Fibroblast of villous mesenchyme (primary cell): ENCODE measurements around the gene GALNT7. TPM values are rescaled to one million over a fixed set of nuclear protein-coding genes. Genes with fewer than 3 reads are reported as not detected.

Experiments used
- DNase-seq: peaks from one replicate; pipeline ENCODE4 v3.0.0-alpha.2; 2010; ENCODE audit warnings: low read depth
- H3K4me3 ChIP-seq: 2 replicates; pipeline ENCODE4 v1.5.1; 2011; ENCODE audit warnings: low read depth, mild to moderate bottlenecking, low read length
- CTCF ChIP-seq: IDR thresholded peaks from 2 replicates; pipeline ENCODE4 v1.5.1; 2012; ENCODE audit warnings: low read depth, mild to moderate bottlenecking, low read length; ENCODE audit not compliant: insufficient read depth
- total RNA-seq: library from RNA; depleted of rRNA; stranded (reverse); fragments of >200 nt; gene quantifications from 2 replicates; pipeline ENCODE4 v1.2.3, GENCODE V29; 2012

GALNT7 gene
- total RNA-seq, 1 donor: 23.3 TPM

GRCh38 chr4:173161311-173161710 is 7.3 kb upstream of the GALNT7 start:
- DNase-seq: no peak
- H3K4me3 ChIP-seq: no peak overlapping the region
- TF ChIP-seq CTCF: no peak

GRCh38 chr4:173165706-173166105 is 2.9 kb upstream of the GALNT7 start:
- H3K4me3 ChIP-seq: no peak overlapping the region
- no peak for TF ChIP-seq CTCF
- DNase-seq: no peak

DNA sequence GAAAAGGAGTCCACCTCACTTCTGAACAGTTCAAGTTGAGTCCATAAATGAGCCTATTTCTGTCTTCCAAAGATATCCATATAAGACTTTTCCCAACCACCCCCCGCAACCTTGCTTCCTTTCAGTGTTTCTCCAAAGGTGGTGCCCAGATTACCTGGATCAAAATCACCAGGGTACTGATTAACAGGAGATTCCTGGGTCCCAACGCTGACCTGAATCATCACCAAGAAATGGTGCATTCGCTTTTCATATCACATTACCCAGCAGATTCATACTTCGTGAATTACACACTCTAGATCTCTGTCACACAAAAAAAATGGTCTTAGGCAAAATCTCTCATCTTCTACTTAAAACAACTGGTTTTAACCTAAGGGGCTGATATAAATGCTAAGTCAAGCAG is 2.1 kb upstream of the GALNT7 start:
- TF ChIP-seq CTCF: no peak
- no peak for DNase-seq

GRCh38 chr4:173167758-173168395 is 734 bp upstream of the GALNT7 start:
- no peak for DNase-seq
- TF ChIP-seq CTCF: no peak
- peak overlapping the region; percentile 67 for H3K4me3 ChIP-seq

More for the DNA sequence above, 2.1 kb upstream of the GALNT7 start:
- no peak overlapping the region for H3K4me3 ChIP-seq

DNA sequence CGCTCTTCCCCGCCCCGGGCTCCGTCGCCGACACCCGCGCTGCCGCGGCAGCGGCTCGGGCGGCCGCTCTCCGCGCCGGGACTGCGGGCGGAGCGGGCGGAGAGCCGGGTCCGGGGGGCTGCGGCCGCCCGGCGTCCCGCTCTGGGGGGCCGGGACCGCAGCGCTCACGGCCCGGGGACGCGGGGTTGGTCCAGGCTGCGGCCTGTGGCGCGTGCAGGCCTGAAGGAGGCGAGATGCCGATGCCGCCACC is 492 bp downstream of the GALNT7 start:
- peak overlapping the region; percentile 67 for H3K4me3 ChIP-seq
- no peak for DNase-seq
- no peak for TF ChIP-seq CTCF

GRCh38 chr4:173169428-173170181 is 994 bp downstream of the GALNT7 start:
- H3K4me3 ChIP-seq: peak overlapping the region; percentile 67
- TF ChIP-seq CTCF: no peak
- DNase-seq: peak; percentile 48
